ENCODE results near the gene PRKACB. TPM values are rescaled to one million over a fixed set of nuclear protein-coding genes. Genes with fewer than 3 reads are reported as not detected.
A peak's percentile ranks its signal among the peaks of the same experiment; 100 is the strongest.

PRKACB gene
- total RNA-seq, 1 experiment from 2014 or later, result 0.51 TPM

DNA sequence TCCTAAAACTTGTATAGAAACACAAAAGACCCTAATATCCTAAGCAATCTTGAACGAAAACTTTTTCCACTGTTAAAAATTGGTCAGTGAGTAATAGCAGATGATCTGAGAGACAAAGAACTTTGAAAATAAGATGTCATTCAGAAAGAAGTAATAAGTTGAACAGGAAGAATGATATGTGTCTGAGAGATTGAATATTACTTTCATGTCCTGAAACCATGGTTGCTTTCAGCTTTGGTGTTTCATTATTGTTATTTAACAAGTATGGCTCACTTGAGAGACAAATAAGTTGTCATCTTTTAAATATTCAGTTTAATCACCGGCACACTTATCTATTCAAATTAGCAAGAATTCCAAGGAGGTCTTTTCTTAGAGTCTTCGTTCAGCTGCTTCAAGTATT is 11.4 kb downstream of the PRKACB start:
- DNase-seq (ENCODE audit: low spot score), result no peak

DNA sequence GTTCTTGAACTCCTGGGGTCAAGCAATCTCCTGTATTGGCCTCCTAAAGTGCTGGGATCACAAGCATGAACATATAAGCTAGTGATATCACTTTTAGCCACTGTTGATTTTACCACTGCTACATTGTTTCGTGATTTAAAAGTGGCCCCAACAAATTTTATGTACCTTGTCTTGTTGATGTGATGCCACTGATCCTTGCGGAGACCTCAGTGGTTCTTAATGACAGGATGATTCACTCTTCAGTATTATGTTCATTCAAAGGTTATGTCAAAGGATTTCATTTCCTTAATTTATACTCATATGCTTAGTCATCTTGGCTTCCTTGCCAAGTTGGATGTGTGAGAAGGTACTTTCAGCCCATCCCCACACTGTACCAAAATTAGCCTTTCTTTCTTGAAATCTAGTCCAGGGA is 12.1 kb downstream of the PRKACB start:
- DNase-seq (ENCODE audit: low spot score), result peak; percentile 39

DNA sequence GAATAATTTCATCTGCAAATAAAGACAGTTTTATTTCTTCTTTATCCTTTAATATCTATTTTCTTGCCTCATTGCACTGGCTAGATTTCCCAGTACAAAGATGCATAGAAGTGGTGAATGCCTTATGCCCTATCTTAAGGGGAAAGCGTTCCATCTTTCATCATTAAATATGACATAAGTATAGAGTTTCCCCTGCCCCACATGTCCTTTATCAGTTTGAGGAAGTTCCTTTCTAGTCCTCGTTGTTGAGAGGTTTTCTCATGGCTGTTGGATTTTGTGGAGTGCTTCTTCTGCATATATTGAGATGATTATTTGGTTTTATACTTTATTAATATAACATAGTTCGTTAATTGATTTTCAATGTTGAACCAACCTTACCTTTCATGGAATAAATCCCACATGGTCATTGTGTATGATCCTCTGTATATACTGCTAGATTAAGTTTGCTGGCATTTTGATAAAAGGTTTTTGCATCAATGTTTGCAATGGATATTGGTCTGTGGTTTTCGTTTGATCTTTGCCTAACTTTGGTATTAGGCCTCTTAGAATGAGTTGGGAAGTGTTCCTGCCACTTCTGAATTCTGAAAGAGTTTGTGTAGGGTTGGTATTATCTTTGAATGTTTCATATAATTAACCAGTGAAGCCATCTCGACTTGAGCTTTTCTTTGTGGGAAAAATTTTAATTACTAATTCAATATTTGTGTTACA is 15.6 kb downstream of the PRKACB start:
- no peak for DNase-seq (ENCODE audit: low spot score)

DNA sequence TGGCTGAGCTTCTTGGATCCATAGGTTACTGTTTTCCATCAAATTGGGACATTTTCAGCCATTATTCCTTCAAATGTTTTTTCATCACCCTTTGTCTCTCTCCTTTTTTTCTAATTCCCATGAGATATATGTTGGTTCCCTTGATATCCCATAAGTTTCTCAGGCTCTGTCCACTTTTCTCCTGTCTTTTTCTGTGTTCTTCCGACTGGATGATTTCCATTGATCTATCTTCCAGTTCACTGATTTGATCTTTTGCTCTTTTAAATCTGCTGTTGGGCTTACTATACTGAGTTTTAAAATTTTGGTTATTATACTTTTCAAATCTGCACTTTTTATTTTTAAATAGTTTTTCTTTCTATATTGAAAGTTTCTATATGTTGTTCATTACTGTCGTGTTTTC is 18.2 kb downstream of the PRKACB start:
- DNase-seq (ENCODE audit: low spot score), result no peak

DNA sequence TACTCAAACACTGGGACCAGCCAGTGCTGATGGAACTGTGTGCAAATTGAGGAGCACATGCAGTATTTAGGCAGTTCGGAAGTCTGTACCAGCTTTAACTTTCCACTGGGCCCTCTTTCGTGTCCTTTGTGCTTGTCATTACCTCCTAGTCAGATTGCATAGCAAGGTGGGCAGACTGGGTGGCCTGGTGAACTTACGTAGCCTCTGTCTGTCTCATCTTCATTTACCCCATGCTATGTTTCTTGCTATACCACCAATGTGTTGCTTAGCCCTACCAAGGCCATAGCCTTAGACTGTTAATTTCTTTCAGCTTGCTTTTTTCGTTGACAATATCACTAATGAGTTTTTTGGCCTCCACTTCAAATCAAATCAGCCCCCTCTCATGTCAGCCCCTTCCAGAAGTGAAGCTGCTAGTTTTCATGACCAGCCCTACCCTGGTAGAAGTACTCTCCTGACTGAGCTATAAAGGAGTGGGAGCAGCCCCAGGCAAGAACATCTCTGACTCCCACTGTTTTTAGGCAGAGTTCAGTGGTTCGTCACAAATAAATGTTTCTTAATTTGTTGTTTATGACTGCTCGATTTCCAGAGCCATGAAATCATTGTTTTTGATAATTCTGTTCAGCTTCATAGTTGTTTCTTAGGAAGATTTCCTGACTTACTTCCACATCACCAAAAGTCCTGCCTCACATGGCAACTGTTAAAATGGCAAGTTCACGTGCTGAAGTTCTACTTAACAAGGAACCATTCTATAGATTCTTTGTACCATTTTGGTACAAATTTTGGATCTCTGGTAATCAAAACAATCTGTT is 19.3 kb downstream of the PRKACB start:
- DNase-seq (ENCODE audit: low spot score), result no peak

DNA sequence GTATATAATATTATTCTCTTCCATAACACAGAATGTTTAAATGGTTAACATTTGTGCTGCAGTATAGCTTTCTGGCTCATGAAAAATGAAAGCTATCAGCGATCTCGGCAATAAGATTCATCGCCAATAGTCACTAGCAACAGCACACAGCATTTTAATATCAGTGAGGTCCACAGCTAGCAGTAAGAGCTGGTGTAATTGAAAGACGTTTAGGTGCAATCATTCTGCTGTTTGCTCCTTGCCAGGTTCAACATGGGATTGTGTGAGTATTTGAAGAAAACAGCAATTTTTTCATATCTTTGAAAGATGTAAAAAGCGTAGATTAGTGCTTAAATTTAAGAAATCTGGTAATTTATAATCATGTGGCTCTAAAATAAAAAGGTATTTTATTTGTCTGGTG is 20.1 kb downstream of the PRKACB start:
- no peak for DNase-seq (ENCODE audit: low spot score)

DNA sequence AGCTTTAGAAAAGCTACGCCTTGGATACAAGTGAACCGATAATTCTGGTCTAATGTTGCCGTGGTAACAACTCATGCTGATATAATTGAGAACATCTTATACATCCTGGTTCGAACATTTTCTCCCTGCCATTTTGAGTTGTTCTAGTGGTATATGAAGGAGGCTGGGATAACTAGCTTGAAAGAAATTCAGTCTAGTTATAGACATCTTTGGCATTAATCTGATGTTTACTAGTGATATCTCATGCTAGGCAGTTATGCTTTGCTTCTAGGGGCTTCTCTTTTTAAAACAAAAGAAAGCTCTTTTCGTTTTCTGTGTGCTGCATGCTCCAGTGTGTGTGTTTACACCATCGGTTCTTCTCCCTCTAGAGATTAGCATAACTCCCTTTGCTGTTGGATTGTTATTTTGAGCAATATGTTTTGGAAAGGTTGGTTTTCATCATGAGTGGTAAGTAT is 20.5 kb downstream of the PRKACB start:
- no peak for DNase-seq (ENCODE audit: low spot score)

DNA sequence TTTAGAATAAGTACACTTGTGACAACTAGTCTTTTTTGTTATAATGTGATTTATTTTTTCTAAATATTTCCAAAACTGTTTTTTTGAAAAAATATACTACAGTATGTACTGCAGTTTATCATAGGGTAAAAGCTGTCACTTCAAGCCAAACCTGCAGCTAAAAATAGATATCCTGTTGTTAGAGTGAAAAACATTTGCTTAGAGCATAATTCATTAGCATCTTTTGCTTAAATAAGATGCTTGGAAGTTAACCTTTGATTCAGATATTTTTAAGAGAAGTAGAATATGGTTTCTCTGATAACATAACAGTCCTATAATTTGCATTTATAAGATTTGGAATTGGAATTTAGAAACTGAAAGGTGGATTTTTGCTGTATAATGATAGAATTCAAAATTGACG is 21.5 kb downstream of the PRKACB start:
- DNase-seq (ENCODE audit: low spot score), result no peak

DNA sequence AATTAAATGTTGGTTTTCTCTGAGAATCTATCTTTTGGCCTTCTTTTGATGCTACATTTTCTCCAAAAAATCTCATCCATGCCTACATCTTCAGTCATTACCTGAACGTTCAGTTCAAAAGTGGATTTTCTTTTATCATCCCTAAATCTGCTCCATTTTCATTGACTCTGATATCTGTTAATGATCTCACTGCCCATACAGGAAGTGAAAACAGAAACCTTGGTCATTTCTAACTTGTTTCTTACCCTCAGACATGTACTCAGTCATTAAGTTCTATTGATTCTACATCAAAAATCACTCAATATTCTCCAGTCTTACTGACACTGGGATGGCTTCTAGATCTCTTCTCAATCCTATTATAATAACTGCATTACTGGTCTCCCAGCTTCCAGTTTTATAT is 22.7 kb downstream of the PRKACB start:
- DNase-seq (ENCODE audit: low spot score), result no peak

DNA sequence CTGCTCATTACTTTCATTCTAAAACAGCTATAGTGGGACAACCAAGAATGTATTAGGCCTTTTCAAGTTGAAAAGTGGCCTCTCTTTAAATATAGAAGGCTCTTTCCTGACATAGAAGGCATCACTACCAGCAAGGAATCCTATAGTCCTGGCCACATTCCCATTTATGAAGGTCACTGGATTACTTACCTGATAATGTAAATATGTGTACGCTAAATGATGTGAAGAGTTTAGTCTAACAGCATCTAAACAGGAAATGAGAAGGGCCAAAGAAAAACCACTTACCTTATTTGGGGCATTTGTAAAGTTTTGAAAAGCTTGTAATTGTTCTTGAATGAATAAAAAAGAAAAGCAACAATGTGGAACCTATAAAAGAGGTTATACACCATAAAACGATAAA is 24.7 kb downstream of the PRKACB start:
- no peak for DNase-seq (ENCODE audit: low spot score)

DNA sequence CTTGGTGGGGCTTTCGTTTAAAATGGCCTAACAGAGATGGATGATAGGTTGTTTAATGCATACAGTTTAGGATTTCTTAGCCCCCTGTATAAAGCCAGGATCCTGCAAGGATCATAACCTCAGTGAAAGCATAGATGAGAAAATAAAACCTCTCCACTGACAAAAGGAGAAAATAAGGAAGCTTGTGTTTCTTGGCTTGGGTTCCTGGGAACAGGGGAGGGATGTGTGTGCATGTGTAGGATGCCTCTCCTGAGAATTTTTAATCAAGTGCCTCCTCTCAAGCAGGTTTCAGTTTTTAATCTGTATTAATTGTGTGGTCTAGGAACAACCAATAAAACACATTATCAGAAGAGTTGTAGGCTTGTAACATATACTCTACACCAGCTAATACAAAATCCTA is 26.1 kb downstream of the PRKACB start:
- no peak for DNase-seq (ENCODE audit: low spot score)

DNA sequence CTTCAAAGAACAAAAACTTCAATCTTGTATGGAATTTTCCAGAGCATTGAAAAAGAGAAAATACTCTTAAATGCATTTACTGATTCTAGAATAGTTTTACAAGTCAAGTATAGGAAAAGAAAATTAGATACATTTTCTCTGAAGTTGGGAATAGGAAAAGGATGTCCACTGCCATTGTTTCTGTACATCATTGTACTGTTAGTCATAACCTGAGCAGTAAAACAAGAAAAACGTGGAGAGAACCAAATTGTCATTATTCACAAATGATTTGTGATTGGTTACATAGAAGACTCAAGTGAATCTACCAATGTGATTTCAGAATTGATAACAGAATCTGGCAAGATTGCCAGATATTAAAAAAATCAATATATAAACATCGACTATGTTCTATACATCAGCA is 27.4 kb downstream of the PRKACB start:
- DNase-seq (ENCODE audit: low spot score), result no peak

DNA sequence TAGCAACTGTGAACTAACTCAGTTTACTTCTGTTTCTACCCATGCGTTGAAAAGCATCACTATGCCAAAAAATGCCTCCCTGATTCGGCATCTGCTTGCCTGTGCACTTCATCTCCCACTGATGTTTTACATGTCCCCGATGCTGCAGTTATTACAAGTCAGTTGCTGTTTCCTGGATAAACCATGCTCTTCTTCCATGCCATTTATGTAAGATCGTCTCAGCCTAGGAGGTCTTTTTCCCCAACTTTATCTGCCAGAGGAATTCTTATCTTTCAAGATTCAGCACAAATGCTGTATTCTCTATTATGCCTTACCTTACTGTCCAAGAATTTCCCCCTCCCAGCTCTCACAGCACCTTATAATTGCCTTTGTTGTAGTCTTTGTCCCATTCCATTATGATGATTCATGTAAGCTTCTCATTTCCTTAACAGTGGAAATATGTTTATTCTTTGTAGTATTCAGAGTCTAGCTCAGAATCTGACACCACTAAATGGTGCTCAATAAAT is 30.0 kb downstream of the PRKACB start:
- DNase-seq (ENCODE audit: low spot score), result peak; percentile 69

DNA sequence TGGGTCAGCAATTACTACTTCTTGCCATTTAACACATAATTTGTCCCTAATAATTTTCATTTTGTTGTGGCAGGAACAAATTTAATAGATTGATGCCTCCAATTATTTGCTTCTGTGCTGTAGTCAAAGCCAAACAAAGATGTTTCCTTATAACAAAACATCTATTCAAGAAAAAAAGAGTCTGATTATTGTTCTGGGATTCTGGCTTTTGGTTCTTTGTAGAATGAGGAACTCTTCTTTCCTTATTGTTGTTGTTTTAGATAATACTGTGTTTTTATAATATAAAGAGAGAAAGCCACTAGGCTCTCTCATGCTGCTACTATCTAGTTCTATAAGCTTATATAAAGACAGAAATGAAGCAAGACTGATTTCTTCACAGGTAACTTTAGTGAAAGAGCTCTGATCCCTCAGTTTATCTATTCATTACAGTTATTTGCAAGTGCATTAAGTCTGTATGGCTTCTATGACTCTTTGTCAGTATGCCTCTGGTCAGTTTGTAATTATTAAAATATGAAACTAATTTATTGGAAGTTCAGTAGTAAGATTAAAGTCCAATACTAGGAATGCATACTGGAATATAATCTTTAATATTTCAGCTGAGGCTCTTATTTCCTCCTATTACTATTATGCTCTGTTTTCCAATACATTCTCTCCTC is 37.4 kb downstream of the PRKACB start:
- no peak for DNase-seq (ENCODE audit: low spot score)

DNA sequence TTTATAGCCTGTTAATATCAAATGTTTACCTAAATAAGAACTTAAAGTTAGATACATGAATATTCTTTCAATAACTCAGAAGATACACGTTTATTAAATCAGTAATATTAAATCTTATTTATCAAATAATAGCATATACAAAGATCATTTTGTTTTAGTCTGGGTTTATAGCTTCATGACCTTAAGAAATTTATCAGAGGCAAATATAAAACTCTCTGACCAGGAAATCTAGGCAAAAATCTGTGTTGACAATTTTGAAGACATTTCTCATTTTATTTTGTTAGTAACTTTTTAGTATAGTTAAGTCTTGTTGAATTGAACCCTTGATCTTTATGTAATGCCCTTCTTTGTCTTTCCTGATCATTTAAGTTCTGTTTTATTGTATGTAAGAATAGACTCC is 46.4 kb downstream of the PRKACB start:
- no peak for DNase-seq (ENCODE audit: low spot score)

DNA sequence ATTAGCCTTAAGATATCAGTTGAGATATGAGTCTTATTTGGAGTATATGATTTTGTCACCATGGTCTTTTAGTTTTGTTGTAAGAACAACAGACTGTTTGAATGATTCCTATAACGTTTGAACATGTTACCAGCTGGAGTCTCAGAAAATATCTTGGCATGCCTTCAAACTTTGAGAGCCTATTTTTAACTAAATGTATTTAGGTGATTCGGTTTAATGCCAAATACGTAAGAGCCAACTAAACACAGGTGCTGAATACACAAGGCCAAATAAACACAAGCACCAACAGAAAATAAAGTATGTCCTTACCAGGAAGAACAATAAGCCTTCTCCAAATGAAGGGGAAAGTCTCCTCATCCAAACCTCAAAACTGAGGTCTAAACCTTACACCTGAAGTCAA is 48.6 kb downstream of the PRKACB start:
- DNase-seq (ENCODE audit: low spot score), result no peak

DNA sequence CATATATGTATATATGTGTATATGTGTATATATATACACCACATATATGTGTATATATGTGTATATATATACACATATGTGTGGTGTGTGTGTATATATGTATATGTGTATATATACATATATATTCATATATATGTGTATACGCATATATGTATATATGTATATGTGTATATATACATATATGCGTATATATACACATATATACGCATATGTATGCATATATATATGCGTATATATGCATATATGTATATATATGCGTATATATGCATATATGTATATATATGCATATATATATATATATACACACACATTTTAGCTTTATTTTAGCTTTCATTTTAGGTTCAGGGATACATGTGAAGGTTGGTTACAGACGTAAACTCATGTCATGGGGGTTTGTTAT is 54.8 kb downstream of the PRKACB start:
- no peak for DNase-seq (ENCODE audit: low spot score)

DNA sequence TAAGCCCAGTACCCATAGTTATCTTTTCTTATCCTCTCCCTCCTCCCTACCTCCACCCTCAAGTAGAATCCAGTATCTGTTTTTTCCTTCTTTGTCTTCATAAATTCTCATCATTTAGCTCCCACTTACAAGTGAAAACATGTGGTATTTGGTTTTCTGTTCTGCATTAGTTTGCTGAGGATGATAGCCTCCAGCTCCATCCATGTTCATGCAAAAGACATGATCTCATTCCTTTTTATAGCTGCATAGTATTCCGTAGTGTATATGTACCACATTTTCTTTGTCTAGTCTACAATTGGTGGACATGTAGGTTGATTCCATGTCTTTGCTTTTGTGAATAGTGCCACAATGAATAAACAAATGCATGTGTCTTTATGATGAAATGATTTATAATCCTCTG is 55.2 kb downstream of the PRKACB start:
- DNase-seq (ENCODE audit: low spot score), result no peak

DNA sequence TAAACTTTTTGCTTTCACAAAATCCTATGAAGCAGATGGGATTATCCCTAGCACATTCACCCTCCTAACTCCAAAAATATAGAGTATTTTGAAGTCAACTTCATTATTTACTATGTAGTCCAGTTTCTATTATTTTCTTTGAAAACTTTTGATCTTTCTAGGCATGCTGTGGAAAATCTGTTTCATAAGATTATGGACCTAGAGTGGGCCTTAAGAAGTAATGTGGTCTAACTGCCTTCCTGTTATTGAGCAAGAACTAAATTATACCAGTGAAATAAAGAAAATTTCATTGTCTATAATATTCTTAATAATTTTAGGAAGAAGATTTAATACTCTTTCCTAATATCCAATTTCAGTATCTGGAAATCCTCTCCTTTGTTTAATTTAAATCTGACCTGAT is 58.1 kb downstream of the PRKACB start:
- no peak for DNase-seq (ENCODE audit: low spot score)

DNA sequence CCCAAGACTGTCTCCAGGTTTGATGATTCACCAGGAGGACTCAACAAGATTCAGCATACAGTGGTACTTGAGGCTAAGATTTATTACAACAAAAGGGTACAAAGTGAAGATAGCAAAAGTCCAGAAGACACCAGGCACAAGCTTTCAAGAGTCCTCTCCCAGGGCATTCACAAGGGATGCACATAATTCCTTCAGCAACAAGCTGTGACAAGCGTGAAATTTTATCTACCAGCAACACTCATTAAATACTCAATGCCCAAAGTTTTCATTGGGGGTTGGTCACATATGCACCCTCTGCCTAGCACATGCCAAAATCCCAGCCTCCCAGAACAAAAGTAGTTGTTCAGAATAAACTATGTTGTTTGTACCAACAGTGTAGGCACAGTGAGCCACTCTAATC is 62.3 kb downstream of the PRKACB start:
- DNase-seq (ENCODE audit: low spot score), result no peak

DNA sequence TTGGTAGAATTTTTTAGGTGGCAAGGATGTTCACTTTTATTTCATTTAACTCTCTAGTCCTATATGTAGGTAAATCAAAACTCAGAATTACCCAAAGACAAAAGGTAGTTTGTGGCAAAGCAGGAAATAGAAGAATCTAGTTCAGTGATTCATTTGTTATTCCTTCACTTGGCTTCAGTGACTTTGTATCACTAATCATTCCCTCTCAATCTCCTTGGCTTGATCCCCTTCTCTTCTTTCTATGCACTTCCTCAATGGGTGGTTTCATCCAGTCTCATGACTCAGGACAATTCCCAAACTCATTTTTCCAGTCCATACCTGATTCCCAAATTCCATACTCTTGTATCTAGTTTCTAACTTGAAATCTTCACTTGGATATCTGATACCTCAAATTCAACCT is 64.9 kb downstream of the PRKACB start:
- no peak for DNase-seq (ENCODE audit: low spot score)

DNA sequence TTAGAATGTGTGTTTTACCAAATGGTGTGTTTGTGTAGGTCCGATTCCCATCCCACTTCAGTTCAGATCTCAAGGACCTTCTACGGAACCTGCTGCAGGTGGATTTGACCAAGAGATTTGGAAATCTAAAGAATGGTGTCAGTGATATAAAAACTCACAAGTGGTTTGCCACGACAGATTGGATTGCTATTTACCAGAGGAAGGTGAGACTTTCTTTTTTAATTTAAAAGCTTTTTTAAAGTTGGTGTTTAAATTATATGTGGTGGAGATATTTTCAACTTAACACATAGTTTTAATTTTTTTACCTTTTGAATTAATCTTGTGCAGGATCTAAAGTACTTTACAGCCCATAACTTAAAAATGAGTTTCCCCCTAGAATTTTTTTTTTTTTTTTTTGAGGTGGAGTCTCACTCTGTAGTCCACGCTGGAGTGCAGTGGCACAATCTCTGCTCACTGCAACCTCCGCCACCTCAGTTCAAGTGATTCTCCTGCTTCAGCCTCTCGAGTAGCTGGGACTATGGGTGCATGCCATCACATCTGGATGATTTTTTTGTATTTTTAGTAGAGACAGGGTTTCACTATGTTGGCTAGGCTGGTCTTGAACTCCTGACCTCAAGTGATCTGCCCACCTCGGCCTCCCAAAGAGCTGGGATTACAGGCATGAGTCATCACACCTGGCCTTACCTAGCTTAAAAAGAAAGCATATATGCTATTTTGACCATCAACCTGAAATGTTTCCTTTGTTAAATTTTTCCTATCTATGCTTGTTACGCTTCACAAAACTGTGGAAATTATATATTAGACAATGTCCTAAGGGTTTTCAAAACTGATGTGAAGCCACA is 70.3 kb downstream of the PRKACB start:
- DNase-seq (ENCODE audit: low spot score), result no peak

Measured in HT-29 (cell line).